ENCODE results near the gene GJD2.

Gene GJD2

GRCh38 chr15:34718681-34719665, 35.8 kb downstream of the GJD2 start:
- Histone ChIP-seq H3K27ac (ENCODE audit: low read depth, low read length, poor library complexity, severe bottlenecking) (no peak overlapping the region), H3K9me3 (ENCODE audit: low read length) (no peaks in the 10 kb centered on the region)

DNA sequence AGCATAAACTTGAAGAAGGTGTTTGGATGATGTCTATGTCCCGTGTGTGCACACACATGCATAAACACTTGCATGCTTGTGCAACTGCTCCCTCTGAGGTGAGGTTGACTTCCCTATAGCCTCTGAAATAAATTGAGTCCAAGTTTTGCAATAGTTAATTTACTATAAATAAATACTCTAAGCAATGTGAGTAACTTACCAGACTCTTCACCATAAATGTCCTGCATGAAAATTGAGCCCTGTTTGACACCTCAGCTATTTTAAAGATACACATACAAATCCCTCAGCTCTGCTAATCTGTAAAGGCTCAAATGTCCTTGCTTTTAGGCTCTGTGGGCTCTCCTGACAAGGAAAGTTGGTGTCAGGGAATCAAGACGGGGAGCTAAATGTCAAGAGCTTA, 37.1 kb downstream of the GJD2 start:
- Histone ChIP-seq H3F3A (ENCODE audit: insufficient read depth, low read length) (no peaks in the 10 kb centered on the region), H3K9me2 (ENCODE audit: low read depth, low read length) (no peaks in the 10 kb centered on the region), H3K27ac (ENCODE audit: low read depth, low read length, poor library complexity, severe bottlenecking) (no peak overlapping the region), H3K4me3 (ENCODE audit: low read depth, low read length, poor library complexity, severe bottlenecking) (no peak overlapping the region), H3K4me1 (ENCODE audit: insufficient read depth, low read length, severe bottlenecking) (no peaks in the 10 kb centered on the region), H3K27me3 (ENCODE audit: insufficient read depth, low read length) (no peaks in the 10 kb centered on the region), H4K20me1 (ENCODE audit: insufficient read depth, low read length) (no peaks in the 10 kb centered on the region), H2AFZ (ENCODE audit: low read length) (no peak overlapping the region), H3K9ac (ENCODE audit: low read length) (no peak overlapping the region), H3K9me3 (ENCODE audit: low read length) (no peaks in the 10 kb centered on the region), H3K4me2 (ENCODE audit: low read length) (no peak overlapping the region), H3K79me2 (ENCODE audit: insufficient read depth, low read length) (no peaks in the 10 kb centered on the region), H3K36me3 (ENCODE audit: insufficient read depth, low read length) (no peaks in the 10 kb centered on the region)
- no peak for TF ChIP-seq EZH2 (IDR thresholded peaks at IDR 0.05; ENCODE audit: borderline replicate concordance, low read length)
- TF ChIP-seq, protein P1, sequence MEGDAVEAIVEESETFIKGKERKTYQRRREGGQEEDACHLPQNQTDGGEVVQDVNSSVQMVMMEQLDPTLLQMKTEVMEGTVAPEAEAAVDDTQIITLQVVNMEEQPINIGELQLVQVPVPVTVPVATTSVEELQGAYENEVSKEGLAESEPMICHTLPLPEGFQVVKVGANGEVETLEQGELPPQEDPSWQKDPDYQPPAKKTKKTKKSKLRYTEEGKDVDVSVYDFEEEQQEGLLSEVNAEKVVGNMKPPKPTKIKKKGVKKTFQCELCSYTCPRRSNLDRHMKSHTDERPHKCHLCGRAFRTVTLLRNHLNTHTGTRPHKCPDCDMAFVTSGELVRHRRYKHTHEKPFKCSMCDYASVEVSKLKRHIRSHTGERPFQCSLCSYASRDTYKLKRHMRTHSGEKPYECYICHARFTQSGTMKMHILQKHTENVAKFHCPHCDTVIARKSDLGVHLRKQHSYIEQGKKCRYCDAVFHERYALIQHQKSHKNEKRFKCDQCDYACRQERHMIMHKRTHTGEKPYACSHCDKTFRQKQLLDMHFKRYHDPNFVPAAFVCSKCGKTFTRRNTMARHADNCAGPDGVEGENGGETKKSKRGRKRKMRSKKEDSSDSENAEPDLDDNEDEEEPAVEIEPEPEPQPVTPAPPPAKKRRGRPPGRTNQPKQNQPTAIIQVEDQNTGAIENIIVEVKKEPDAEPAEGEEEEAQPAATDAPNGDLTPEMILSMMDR (IDR thresholded peaks at IDR 0.05; ENCODE audit: low read length), result no peak

More at GRCh38 chr15:34718681-34719665, 35.8 kb downstream of the GJD2 start:
- no peak overlapping the region for H3K4me3 ChIP-seq (ENCODE audit: low read depth, low read length, poor library complexity, severe bottlenecking)
- H3K9me2 ChIP-seq (ENCODE audit: low read depth, low read length), result no peaks in the 10 kb centered on the region
- no peaks in the 10 kb centered on the region for H3K36me3 ChIP-seq (ENCODE audit: insufficient read depth, low read length)
- no peaks in the 10 kb centered on the region for H3K4me1 ChIP-seq (ENCODE audit: insufficient read depth, low read length, severe bottlenecking)
- no peak overlapping the region for H3K9ac ChIP-seq (ENCODE audit: low read length)
- TF ChIP-seq, protein P1 (IDR thresholded peaks at IDR 0.05; ENCODE audit: low read length), result no peak
- TF ChIP-seq EZH2 (IDR thresholded peaks at IDR 0.05; ENCODE audit: borderline replicate concordance, low read length), result no peak
- no peaks in the 10 kb centered on the region for H3K27me3 ChIP-seq (ENCODE audit: insufficient read depth, low read length)
- H2AFZ ChIP-seq (ENCODE audit: low read length), result no peak overlapping the region
- H3K4me2 ChIP-seq (ENCODE audit: low read length), result no peak overlapping the region
- no peaks in the 10 kb centered on the region for H3F3A ChIP-seq (ENCODE audit: insufficient read depth, low read length)
- H4K20me1 ChIP-seq (ENCODE audit: insufficient read depth, low read length), result no peaks in the 10 kb centered on the region
- H3K79me2 ChIP-seq (ENCODE audit: insufficient read depth, low read length), result no peaks in the 10 kb centered on the region

GRCh38 chr15:34716111-34716510, 38.7 kb downstream of the GJD2 start:
- Histone ChIP-seq H3K4me2 (ENCODE audit: low read length) (no peak overlapping the region), H3K79me2 (ENCODE audit: insufficient read depth, low read length) (no peaks in the 10 kb centered on the region), H3K27me3 (ENCODE audit: insufficient read depth, low read length) (no peaks in the 10 kb centered on the region), H3K4me3 (ENCODE audit: low read depth, low read length, poor library complexity, severe bottlenecking) (no peak overlapping the region), H3K4me1 (ENCODE audit: insufficient read depth, low read length, severe bottlenecking) (no peaks in the 10 kb centered on the region), H3F3A (ENCODE audit: insufficient read depth, low read length) (no peaks in the 10 kb centered on the region), H3K27ac (ENCODE audit: low read depth, low read length, poor library complexity, severe bottlenecking) (no peak overlapping the region), H3K9me2 (ENCODE audit: low read depth, low read length) (no peaks in the 10 kb centered on the region), H4K20me1 (ENCODE audit: insufficient read depth, low read length) (no peaks in the 10 kb centered on the region), H3K9ac (ENCODE audit: low read length) (no peak overlapping the region), H3K9me3 (ENCODE audit: low read length) (no peaks in the 10 kb centered on the region), H3K36me3 (ENCODE audit: insufficient read depth, low read length) (no peaks in the 10 kb centered on the region), H2AFZ (ENCODE audit: low read length) (no peak overlapping the region)
- TF ChIP-seq, protein P1 (IDR thresholded peaks at IDR 0.05; ENCODE audit: low read length), result no peak
- no peak for TF ChIP-seq EZH2 (IDR thresholded peaks at IDR 0.05; ENCODE audit: borderline replicate concordance, low read length)
